ENCODE results near the gene PBX4.

PBX4 gene

DNA sequence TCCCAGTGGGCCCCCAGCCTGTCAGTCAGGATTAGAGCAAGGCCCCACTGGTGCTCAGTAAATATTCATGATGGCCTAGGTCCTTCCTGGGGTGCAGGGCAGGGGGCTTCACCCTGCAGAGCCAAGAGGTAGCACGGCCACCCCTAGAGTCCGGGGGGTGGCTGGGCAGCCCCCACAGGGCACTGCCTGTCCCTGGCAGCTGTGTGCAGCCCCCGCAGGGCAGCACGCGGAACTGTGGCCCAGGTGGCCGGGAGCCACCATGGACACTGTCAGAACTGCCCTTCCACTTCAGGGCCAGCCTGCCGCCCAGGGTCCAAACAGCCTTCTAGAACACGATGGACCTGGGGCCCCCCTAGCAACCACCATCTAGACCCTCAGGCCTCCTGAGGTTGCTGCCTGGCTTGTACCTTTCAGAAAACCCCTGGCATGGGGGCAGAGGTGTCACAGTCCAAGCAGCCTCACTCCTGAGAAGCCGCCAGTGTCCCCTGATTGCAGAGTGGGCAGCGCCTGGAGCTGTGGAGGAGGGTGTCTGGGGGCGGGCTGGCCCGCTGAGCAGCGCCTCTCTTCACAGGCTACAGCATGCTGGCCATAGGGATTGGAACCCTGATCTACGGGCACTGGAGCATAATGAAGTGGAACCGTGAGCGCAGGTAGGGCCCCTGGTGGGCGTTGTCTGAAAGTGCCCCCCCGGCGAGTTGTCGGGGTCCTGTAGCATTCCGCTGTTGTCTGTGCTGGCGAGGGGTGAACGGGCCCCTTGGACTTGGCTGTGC, 92.7 kb downstream of the PBX4 start:
- Histone ChIP-seq H3K9ac (ENCODE audit: insufficient read length, low read depth) (peak overlapping the region; percentile 36), H3K4me1 (ENCODE audit: insufficient read depth, insufficient read length) (peaks cover 32% of the 10 kb centered on the region), H3K36me3 (ENCODE audit: insufficient read depth, insufficient read length, low read length) (peaks cover 64% of the 10 kb centered on the region), H3K27me3 (ENCODE audit: insufficient read depth, insufficient read length) (no peaks in the 10 kb centered on the region), H3K9me3 (ENCODE audit: insufficient read depth, low read length) (no peaks in the 10 kb centered on the region), H3K4me3 (ENCODE audit: insufficient read length, low read depth) (no peak overlapping the region)
- no peak for DNase-seq (ENCODE audit: low read depth, low spot score)
- TF ChIP-seq SUZ12 (IDR thresholded peaks at IDR 0.05; ENCODE audit: extremely low read depth, insufficient read depth, insufficient read length) (no peak), YY1 (IDR thresholded peaks at IDR 0.05; ENCODE audit: insufficient read depth, insufficient read length) (no peak), ZNF274 (IDR thresholded peaks at IDR 0.05; ENCODE audit: low read depth, low read length) (no peak)

DNA sequence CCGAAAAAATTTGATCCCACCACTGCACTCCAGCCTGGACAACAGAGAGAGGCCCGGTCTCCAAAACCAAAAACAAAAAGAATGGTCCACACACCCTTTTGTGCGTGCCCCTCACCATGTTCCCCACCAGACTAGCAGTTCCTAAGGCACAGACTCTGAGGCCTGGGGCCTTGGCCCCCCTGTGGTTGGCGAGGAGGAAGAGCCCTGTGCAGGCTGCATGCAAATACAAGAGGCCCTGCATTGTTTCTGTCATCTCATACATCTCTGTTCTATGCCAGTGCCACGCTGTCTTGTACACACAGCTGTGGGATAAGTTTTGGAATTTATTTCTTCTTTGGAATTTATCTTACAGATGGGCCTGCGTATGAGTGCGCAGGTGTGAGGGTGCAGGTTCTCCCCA, 94.4 kb downstream of the PBX4 start:
- Histone ChIP-seq H3K9ac (ENCODE audit: insufficient read length, low read depth) (no peak overlapping the region), H3K4me1 (ENCODE audit: insufficient read depth, insufficient read length) (peaks cover 21% of the 10 kb centered on the region), H3K36me3 (ENCODE audit: insufficient read depth, insufficient read length, low read length) (peaks cover 65% of the 10 kb centered on the region), H3K4me3 (ENCODE audit: insufficient read length, low read depth) (no peak overlapping the region), H3K27me3 (ENCODE audit: insufficient read depth, insufficient read length) (no peaks in the 10 kb centered on the region), H3K9me3 (ENCODE audit: insufficient read depth, low read length) (no peaks in the 10 kb centered on the region)
- no peak for DNase-seq (ENCODE audit: low read depth, low spot score)
- TF ChIP-seq SUZ12 (IDR thresholded peaks at IDR 0.05; ENCODE audit: extremely low read depth, insufficient read depth, insufficient read length) = no peak
- TF ChIP-seq ZNF274 (IDR thresholded peaks at IDR 0.05; ENCODE audit: low read depth, low read length) = no peak
- TF ChIP-seq YY1 (IDR thresholded peaks at IDR 0.05; ENCODE audit: insufficient read depth, insufficient read length) = no peak

DNA sequence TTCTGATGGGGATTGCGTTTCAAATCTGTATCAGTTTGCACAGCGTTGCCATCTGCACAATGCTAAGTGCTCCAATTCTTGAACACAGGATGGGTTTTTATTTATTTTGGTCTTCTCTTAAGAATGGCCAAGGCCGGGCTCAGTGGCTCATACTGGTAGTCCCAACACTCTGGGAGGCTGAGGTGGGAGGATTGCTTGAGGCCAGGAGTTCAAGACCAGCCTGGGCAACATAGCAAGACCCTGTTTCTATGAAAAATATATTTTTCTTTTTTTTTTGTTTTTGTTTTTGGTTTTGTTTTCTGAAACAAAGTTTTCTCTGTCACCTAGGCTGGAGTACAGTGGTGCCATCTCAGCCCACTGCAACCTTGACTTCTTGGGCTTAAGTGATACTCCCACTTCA, 95.3 kb downstream of the PBX4 start:
- Histone ChIP-seq H3K4me1 (ENCODE audit: insufficient read depth, insufficient read length) (peaks cover 18% of the 10 kb centered on the region), H3K9me3 (ENCODE audit: insufficient read depth, low read length) (no peaks in the 10 kb centered on the region), H3K9ac (ENCODE audit: insufficient read length, low read depth) (no peak overlapping the region), H3K4me3 (ENCODE audit: insufficient read length, low read depth) (no peak overlapping the region), H3K36me3 (ENCODE audit: insufficient read depth, insufficient read length, low read length) (peaks cover 63% of the 10 kb centered on the region), H3K27me3 (ENCODE audit: insufficient read depth, insufficient read length) (no peaks in the 10 kb centered on the region)
- no peak for TF ChIP-seq YY1 (IDR thresholded peaks at IDR 0.05; ENCODE audit: insufficient read depth, insufficient read length)
- TF ChIP-seq ZNF274 (IDR thresholded peaks at IDR 0.05; ENCODE audit: low read depth, low read length) = no peak
- TF ChIP-seq SUZ12 (IDR thresholded peaks at IDR 0.05; ENCODE audit: extremely low read depth, insufficient read depth, insufficient read length) = no peak
- no peak for DNase-seq (ENCODE audit: low read depth, low spot score)

DNA sequence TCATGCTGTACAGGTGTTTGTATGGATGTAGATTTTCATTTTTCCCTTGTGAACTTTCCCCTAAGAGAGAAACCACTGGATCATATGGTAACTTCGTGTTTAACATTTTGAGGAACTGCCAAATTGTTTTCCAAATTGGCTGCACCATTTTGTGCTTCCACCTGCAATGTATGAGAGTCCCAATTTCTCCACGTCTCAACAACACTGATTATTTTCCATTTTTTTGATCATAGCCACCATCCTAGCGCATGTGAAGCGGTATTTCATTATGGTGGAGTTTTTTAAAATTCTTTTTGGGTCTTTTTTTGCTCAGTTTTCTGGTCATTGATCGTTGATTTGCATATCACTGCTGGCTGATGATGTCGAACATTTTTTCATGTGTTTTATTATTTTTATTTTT, 97.5 kb downstream of the PBX4 start:
- Histone ChIP-seq H3K4me1 (ENCODE audit: insufficient read depth, insufficient read length) (peaks cover 16% of the 10 kb centered on the region), H3K36me3 (ENCODE audit: insufficient read depth, insufficient read length, low read length) (peaks cover 52% of the 10 kb centered on the region), H3K27me3 (ENCODE audit: insufficient read depth, insufficient read length) (no peaks in the 10 kb centered on the region), H3K9me3 (ENCODE audit: insufficient read depth, low read length) (no peaks in the 10 kb centered on the region), H3K4me3 (ENCODE audit: insufficient read length, low read depth) (no peak overlapping the region), H3K9ac (ENCODE audit: insufficient read length, low read depth) (no peak overlapping the region)
- TF ChIP-seq YY1 (IDR thresholded peaks at IDR 0.05; ENCODE audit: insufficient read depth, insufficient read length) (no peak), SUZ12 (IDR thresholded peaks at IDR 0.05; ENCODE audit: extremely low read depth, insufficient read depth, insufficient read length) (no peak), ZNF274 (IDR thresholded peaks at IDR 0.05; ENCODE audit: low read depth, low read length) (no peak)
- DNase-seq (ENCODE audit: low read depth, low spot score) = no peak

DNA sequence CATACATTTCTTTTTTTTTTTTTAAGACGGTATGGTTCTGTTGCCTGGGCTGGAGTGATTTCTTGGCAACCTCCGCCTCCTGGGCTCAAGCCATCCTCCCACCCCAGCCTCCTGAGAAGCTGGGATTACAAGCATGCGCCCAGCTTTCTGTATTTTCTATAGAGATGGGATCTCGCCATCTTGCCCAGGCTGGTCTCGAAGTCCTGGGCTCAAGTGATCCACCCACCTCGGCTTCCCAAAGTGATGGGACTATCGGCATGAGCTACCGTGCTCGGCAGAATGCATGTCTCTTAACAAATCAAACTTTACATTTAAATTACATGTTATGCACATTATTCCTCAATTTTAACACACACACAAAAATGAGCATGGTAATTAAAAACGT, 101.3 kb downstream of the PBX4 start:
- peaks cover 40% of the 10 kb centered on the region for H3K36me3 ChIP-seq (ENCODE audit: insufficient read depth, insufficient read length, low read length)
- DNase-seq (ENCODE audit: low read depth, low spot score) = no peak
- no peaks in the 10 kb centered on the region for H3K9me3 ChIP-seq (ENCODE audit: insufficient read depth, low read length)
- peaks cover 15% of the 10 kb centered on the region for H3K4me1 ChIP-seq (ENCODE audit: insufficient read depth, insufficient read length)
- peak overlapping the region; percentile 75 for H3K4me3 ChIP-seq (ENCODE audit: insufficient read length, low read depth)
- no peaks in the 10 kb centered on the region for H3K27me3 ChIP-seq (ENCODE audit: insufficient read depth, insufficient read length)
- H3K9ac ChIP-seq (ENCODE audit: insufficient read length, low read depth) = no peak overlapping the region
- TF ChIP-seq SUZ12 (IDR thresholded peaks at IDR 0.05; ENCODE audit: extremely low read depth, insufficient read depth, insufficient read length) (no peak), YY1 (IDR thresholded peaks at IDR 0.05; ENCODE audit: insufficient read depth, insufficient read length) (no peak), ZNF274 (IDR thresholded peaks at IDR 0.05; ENCODE audit: low read depth, low read length) (no peak)

DNA sequence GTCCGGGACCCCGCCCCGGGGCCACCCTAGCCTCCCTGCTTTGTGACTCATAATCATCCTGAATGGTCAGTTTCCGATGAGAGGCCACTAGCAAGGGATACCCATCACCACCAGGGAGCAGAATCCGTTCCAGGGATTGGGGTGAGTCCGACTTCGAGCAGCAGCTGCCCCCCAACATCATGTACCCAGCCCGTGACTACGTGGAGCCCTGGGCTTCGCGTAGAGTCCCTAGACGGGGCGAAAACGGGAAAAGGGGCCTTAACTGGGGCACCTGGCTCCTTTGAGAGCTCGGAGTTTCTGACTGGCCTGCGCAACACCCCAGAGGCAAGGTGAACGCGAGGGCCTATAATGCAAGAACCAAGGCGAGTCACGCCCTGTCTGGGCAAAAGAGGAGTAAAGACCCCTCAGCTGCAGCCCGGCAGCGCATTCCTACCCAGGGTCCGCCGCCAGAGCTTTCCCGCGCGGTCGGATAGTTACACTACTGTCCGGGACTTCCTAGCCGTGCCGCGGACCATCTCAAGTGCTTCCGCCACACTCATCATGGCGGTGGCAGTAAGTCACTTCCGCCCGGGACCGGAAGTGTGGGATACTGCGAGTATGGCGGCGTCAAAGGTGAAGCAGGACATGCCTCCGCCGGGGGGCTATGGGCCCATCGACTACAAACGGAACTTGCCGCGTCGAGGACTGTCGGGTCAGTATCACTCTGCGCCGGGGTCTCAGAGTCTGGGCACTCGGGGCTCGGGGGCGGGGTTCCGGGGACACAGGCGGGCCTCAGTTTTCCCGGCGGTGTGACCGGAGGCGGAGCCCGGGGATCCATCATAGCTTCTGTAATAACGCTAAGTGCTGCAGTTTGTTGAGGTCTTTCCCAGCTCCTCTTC, 102.6 kb downstream of the PBX4 start, which contains the start of gene NDUFA13:
Gene NDUFA13 (plus strand): TSS at position 584 of the 878 bp plus-strand sequence. CDS start 14 bp downstream, at position 598.
- Histone ChIP-seq H3K9me3 (ENCODE audit: insufficient read depth, low read length) (no peaks in the 10 kb centered on the region), H3K27me3 (ENCODE audit: insufficient read depth, insufficient read length) (no peaks in the 10 kb centered on the region), H3K36me3 (ENCODE audit: insufficient read depth, insufficient read length, low read length) (peaks cover 37% of the 10 kb centered on the region), H3K4me3 (ENCODE audit: insufficient read length, low read depth) (peak within 1 kb of the TSS; percentile 75), H3K4me1 (ENCODE audit: insufficient read depth, insufficient read length) (peaks cover 15% of the 10 kb centered on the region), H3K9ac (ENCODE audit: insufficient read length, low read depth) (peak within 1 kb of the TSS; percentile 80)
- DNase-seq (ENCODE audit: low read depth, low spot score) = peak; percentile 93
- peak; percentile 99 for TF ChIP-seq YY1 (IDR thresholded peaks at IDR 0.05; ENCODE audit: insufficient read depth, insufficient read length)
- TF ChIP-seq ZNF274 (IDR thresholded peaks at IDR 0.05; ENCODE audit: low read depth, low read length) = no peak

Measured in NT2/D1 (cell line).